HG02870 (cell line): ENCODE data around the gene ROCK2.

Experiments used
- ATAC-seq: cut with Tn5 transposase; IDR thresholded peaks from one replicate; pipeline ENCODE4 v1.9.1; 2021; ENCODE audit warnings: mild to moderate bottlenecking, moderate library complexity; ENCODE audit not compliant: unreplicated experiment

ROCK2 gene

DNA sequence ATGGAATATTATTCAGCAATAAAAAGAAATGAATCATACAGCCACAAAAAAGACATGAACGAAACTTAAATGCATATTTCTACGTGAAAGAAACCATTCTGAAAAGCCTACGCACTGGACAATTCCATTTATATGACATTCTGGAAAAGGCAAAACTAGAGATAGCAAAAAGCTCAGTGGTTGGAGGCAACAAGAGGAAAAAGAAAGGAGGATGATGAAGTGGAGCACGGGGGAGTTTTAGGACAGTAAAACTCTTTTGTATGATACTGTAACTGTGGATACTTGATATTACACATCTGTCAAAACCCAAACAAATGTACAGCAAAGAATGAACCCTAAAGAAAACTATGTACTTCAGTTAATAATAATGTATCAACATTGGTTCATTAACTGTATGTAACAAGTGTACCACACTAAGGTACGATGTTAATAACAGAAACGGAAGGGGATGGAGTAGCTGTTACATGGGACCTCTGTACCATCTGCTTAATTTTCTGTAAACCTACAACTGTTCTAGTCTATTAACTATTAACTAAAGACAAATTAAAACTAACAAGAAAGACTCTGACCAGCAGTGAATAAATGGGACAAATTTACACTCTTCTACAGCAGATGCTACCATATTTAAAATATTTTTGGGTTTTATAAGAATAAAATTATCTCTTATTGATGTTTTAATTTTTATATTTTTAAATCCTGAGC is 31.5 kb downstream of the ROCK2 start:
- ATAC-seq: no peak

DNA sequence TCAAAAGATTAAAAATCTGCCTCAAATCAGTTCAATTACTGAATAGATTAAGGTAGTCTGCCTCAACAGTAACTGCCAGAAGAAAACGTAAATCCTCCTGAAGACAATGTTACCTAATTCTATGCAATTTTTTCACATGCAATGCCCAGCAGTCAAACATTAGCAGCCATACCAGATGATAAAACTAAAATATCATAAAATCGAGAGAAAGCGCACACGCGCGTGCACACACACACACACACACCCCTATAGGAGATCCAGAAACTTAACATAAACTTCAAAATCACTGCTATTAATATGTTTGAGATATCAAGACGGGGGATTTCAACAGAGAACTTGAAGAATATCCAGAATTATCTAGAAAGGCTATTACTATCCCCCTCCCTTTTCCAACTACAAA is 32.9 kb downstream of the ROCK2 start:
- no peak for ATAC-seq

DNA sequence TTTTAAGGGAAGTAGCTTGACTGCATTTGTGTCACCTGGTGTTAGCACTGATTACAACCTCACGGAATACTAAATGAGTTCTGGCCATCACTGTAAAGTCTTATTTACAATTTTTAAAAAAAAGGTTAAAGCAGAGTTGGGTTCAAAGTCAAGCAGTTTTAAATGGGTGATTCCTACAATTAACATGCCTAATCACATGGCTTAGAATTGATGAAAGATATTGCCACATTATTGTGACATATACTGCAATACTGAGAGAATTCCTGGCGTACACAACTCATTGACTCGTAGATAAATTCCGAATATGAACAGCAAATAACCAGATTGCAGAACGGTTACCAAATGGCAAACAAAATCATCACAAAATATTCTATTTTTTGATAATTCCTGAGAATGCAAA is 34.2 kb downstream of the ROCK2 start:
- ATAC-seq: no peak

DNA sequence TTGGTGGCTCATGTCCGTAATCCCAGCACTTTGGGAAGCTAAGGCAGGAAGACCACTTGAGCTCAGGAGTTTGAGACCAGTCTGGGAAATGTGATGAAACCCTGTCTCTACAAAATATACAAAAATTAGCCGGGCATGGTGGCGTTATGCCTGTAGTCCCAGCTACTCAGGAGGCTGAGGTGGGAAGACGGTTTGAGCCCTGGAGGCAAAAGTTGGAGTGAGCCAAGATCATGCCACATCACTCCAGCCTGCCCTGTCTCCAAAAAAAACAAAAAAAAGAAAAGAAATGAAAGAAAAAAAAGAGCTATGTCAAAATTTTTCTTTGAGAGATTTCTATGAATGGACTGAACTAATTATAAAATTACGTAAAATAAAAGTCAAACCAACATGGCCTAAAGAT is 34.7 kb downstream of the ROCK2 start:
- ATAC-seq: no peak

DNA sequence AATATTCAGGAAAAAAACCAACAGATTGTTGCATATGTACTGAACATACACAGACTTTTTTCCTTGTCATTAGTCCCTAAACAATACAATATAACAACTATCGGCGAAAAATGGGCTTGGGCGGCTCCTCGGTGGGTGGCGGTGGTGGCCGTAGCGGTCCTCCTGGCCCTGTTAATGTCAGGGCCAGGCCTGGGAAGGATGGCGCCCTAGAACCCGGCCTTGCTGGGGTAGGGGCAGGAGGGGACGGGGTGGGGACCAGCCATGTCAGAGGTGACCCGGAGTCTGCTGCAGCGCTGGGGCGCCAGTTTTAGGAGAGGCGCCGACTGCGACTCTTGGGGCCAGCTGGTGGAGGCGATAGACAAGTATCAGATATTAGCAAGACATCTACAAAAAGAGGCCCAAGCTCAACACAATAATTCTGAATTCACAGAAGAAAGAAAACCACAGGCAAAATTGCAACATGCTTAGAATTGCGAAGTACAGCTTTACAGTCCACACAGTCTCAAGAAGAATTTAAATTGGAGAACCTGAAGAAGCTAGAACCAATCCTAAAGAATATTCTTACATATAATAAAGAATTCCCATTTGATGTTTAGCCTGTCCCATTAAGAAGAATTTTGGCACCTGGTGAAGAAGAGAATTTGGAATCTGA is 36.5 kb downstream of the ROCK2 start:
- ATAC-seq: no peak

DNA sequence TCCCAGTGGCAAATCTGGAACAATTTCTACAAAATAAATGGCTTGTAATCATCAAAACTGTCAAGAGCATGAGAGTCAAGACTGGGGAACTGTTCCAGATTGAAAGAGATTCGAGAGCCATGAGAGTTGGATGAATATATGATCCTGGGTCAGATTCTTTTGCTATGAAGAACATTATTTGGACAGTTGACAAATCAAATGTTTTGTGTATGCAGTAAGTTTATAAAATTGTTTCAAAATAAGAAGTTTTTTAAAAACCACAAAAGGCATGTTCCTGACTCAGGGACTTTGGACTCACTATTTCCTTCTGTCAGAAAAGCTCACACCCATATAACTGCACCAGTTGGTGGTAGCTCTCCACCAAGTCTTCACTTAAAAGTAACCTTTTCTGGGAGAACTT is 38.5 kb downstream of the ROCK2 start:
- ATAC-seq: no peak

DNA sequence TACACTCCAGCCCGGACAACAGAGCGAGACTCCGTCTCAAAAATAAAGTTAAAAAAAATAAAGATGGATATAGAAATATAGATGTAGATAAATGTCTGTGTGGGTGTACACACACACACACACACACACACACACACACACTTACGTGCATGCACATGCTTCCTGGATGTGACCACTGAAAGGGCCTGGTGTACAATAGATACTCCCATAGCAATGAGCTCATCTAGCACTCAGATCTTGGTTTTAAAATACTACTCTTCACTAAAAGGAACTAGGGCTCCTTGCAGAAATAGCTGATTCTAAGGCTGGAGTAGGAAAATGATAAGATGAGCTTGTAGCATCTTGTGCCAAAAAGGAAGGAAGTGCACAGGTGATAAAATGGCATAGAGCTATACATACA is 39.1 kb downstream of the ROCK2 start:
- ATAC-seq: no peak

DNA sequence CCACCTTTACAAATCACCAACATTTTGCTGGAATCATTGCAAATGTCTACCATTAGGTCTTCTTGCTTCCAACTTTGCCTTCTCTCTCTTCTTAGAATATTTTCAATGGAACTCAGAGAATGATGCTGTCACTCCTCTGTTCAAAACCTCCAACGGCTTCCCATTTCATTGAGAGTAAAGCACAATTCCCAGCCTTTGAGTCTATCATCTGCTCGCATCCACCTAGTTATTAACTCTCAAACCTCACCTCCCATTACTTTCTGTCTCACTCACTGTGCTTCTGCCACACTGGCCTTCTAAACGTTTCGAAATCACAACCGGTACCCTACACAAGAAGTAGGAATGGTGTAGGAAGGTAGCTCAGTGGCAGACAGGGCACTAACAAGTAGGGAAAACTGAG is 40.0 kb downstream of the ROCK2 start:
- no peak for ATAC-seq

DNA sequence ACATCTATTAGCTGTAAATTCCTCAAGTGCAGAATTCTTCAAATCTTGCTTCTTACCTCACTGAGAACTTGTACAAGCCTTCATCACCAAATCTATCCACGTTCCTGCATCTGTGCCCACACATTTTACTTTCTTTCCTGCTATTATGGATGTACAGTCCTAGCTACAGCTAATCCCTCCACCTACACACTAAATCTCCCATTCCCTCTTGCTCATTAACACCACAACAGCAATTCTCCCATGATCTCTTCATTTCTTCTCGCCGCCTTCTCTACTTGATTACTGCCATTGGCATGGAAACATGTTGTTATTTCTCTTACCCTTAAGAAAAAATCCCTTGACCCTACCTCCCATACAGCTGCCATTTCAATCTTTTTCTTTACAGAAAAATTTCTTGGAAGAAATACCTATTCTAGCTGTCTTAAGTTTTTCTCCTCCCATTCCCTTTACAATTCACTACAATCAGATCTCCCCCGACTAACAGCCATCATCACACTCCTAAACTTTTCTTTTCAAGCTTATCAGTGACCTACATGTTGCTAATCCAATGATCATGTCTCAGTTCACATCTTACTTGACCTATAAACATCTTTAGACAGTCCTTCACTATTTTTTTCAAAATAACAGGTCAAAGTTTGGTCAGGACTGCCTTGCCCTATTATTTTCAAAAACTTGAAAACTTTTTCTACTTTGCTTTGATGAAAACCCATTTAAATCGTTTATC is 41.0 kb downstream of the ROCK2 start:
- ATAC-seq: no peak

DNA sequence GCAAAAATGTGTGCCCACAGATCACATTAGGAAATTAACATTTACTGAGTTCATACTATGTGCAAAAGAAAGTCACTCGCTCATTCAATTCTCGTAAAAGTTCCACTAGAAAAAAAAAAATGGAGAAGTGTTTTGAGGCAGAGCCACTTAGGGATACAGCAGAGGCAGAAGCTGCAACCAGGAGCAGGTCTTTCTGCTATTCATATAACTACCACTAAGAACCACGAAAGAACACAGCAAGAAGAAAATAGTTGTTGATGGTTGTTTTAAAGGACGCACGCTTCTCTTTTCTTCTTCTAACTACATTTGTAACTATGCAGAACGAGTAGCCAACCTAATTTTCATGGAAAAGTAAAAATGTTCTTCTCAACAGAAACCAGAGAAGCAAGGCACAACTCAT is 45.0 kb downstream of the ROCK2 start:
- no peak for ATAC-seq

DNA sequence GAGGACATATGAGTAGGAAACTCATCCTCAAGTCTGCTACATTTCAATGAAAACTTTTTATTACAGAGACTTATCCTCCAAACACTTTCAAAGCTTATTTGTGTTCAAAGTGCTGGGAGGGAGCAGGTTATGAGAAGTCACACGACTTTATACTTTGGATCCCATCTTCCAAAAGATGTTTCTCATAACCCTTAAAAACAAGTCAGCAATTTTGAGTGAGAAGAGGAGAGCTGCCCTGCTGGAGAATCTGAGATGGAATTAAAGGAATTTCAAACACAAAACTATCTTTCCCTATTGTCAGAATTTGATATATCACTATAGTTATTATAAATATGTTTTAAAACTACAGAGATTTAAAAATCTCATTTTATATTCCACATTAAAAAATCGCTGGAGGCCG is 45.8 kb downstream of the ROCK2 start:
- no peak for ATAC-seq

DNA sequence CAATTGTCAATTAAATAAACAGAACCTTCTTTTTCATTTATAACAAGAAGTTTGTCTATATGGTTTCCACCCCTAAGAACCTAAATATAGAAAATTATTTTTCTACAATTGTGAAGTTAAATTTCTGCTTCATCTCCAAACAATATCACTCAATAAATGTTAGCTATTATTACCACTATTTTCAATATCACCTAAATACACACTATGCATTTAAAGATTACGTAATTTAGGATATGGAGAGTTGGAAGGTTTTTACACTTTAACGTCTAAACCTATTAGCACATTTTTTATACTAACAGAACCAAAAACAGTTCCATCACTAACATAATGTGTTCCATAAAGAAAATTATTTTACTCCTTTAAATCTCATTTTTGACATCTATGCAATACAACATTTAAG is 48.0 kb downstream of the ROCK2 start:
- ATAC-seq: no peak

DNA sequence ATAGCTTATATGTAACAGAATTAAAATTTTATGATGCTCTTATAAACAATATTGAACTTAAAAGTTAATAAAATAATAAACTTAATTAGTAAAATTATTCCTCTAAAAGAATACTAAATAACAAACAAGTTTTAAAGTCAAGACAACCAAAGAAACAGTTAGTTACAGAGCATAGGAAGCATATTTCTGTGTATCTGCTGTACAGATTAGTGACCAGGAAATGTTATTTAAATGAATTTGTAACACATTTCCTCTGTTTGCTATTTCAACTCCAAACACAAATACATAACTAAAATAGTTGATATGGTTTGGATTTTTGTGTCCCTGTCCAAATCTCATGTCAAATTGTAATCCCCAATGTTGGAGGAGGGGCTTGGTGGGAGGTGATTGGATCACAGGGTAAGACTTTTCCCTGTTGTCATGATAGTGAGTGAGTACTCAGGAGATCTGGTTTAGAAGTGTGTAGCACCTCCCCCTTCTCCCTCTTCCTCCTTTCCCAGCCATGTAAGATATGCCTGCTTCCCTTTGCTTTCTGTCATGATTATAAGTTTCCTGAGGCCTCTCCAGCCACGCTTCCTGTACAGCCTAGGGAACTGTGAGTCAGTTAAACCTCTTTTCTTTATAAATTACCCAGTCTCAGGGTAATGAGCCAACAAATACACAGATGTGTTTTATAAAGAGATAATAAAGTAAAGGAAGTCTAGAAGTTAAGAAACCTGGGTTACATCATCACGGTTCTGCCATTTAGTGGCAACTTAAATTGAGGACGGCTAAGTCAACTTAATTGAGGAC is 51.8 kb downstream of the ROCK2 start:
- no peak for ATAC-seq

DNA sequence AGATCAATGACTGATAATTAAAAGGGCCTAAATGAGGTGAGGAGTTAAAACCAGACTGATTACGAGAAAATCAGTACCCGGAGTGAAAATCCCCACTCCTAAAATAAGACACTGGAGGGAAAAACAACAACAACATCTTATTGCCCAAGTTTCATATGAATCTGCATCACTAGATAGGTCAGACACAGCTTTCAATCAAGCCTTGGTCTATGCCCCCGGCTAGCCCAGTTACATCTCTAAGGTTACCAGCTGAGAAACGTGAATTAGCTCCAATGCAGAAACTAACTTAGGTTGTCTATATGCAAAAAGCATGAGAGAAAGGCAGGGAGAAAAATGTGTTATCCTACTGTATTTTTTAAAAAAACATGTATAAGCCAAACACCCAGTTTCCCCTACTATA is 53.7 kb downstream of the ROCK2 start:
- ATAC-seq: no peak

DNA sequence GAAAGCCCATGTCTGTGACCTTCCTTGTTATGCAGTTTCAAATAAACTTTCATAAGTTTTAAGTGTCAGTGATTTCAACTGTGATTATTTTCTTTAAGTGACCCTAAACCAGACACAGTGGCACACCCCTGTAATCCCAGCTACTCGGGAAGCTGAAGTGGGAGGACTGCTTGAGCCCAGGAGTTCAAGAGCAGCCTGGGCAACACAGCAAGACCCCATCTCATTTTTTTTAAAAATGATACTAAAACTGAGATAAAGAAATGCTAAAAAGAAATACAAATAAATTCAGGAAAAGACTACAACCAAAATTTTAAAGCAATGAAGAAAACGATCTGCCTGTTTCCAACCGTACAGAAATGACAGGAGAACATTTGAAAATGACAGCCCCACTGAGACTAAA is 54.2 kb downstream of the ROCK2 start:
- ATAC-seq: no peak

DNA sequence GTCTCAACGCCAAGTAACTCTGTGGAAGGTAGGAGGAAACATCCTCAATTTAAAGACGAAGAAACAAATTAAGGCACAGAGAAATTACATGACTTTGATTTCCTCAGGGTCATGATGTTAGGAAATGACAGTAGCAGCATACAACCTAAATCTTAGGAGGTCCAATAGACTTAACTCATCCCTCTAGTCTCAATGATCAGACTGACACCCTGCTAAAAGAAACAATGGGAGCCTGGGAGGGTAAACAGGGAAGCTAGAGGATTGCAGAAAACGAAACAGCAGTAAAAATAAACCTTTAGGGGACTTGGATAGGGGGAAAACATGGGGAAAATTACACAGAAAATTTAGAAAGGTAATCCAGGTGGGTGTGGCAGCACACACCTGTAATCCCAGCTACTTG is 56.0 kb downstream of the ROCK2 start:
- no peak for ATAC-seq

DNA sequence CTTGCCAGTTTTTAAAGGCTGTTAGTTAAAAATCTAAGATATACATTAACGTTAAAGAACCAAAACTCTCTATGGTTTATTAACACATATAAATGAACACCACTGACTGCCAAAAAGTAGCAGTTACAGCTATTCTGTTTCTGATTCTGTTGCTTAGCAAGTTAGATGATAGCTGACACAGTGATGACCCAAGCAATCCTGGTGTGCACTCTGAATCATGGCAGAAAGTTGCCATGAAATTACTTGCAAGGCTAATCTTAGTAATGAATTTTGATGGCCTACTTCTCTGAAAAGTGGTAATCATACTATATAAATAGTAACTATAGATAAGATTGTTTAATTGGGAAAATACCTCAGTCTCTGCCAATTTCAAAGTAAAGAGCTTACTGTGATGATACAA is 57.7 kb downstream of the ROCK2 start:
- no peak for ATAC-seq

DNA sequence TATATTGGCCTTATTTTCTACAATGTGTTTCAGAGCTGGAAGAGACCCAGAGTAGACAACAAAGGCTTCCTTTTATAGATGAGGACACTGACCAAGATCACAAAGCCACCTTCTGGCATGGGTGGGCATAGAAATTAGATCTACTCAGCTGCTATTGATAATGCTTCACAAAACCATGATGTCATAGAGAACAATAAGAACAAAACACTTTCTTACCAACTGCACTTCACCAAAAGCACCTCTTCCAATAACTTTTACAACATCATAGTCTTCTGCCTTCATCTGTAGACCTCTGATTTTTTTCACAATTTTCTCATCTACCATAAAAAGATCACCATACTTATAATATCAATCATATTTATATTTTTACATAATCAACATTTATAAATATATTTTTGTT is 58.1 kb downstream of the ROCK2 start:
- no peak for ATAC-seq

DNA sequence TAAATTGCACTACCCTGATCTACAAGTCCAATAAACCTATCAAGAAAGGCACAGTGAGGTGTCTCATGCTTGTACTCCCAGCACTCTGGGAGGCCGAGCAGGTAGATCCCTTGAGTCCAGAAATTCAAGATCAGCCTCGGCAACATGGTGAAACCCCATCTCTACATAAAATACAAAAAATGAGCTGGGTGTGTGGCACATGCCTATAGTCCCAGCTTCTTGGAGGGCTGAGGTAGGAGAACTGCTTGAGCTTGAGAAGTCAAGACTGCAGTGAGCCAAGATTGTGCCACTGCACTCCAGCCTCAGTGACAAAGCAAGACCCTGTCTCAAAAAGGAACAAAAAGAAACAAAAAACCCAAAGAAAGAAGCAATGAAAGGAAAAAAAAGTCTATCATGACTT is 58.9 kb downstream of the ROCK2 start:
- ATAC-seq: no peak

DNA sequence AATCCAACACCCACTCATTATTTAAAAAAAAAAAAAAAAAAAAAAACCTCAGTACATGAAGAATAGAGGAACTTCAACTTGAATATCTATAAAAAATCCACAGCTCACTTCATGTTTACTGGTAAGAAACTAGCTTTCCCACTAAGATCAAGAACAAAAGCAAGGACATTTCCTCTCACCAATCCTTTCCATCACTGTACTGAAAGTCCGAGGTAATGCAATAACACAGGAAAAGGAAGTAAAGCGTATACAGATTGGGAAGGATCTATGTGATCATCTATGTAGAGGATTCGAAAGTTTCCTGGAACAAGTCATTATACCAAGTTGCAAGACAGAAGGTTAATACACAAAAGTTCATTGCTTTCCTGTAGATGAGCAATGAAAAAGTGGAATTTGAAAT is 63.2 kb downstream of the ROCK2 start:
- ATAC-seq: no peak

DNA sequence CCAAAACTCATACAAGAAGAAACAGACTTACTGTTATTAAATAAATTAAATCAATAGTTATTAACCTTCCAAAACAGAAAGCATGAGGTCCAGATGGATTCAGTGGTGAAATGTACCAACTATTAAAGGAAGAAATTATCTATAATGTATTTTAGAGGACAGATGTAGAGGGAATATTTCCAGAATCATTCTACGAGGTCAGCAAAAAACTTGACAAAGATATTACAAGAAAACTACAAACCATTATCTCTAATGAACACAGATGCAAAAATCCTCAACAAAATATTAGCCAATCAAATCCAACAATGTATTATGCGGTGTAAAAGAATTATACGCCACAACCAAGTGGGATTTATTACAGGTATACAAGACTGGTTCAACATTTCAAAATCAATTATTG is 63.7 kb downstream of the ROCK2 start:
- ATAC-seq: no peak

DNA sequence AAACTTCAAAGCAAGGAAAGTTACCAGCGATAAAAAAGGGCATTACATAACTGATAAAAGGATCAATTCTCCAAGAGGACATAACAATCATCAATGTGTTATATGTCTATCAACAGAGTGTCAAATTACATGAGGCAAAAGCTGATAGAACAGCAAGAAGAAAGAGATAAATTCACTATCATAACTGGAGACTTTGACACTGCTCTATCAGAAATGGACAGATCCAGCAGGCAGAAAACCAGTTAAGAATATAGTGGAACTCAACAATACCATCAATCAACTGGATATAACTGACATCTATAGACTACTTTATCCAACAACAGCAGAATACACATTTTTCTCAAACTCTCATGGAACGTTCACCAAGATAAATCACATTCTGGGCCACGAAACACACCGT is 65.0 kb downstream of the ROCK2 start:
- ATAC-seq: no peak
